GM21576 (cell line): ENCODE data around the gene PRF1.

Experiments
- ATAC-seq: cut with Tn5 transposase; IDR thresholded peaks from one replicate; pipeline ENCODE4 v1.9.1; 2021; ENCODE audit warnings: mild to moderate bottlenecking, moderate library complexity; ENCODE audit not compliant: unreplicated experiment

Gene PRF1

GRCh38 chr10:70578371-70578947 is 24.1 kb downstream of the PRF1 start:
- ATAC-seq, result peak; percentile 54

GRCh38 chr10:70576803-70577517 is 25.6 kb downstream of the PRF1 start:
- ATAC-seq, result no peak

- ATAC-seq, result peak; percentile 48
Observed at GRCh38 chr10:70575874-70576802, 26.4 kb downstream of the PRF1 start.

- no peak for ATAC-seq
Observed at GRCh38 chr10:70575486-70575873, 27.1 kb downstream of the PRF1 start.

- ATAC-seq, result no peak
Observed at GRCh38 chr10:70573599-70574506, 28.7 kb downstream of the PRF1 start.

- ATAC-seq, result no peak
Observed at GRCh38 chr10:70571636-70572439, 30.7 kb downstream of the PRF1 start.

- no peak for ATAC-seq
Observed at GRCh38 chr10:70571236-70571635, 31.3 kb downstream of the PRF1 start.

GRCh38 chr10:70568781-70569495 is 33.6 kb downstream of the PRF1 start:
- ATAC-seq, result no peak

GRCh38 chr10:70568113-70568512 is 34.4 kb downstream of the PRF1 start:
- no peak for ATAC-seq

- ATAC-seq, result no peak
Observed at GRCh38 chr10:70567603-70568002, 34.9 kb downstream of the PRF1 start.

GRCh38 chr10:70566515-70567290 is 35.8 kb downstream of the PRF1 start:
- ATAC-seq, result no peak

GRCh38 chr10:70565556-70566514 is 36.7 kb downstream of the PRF1 start:
- no peak for ATAC-seq

GRCh38 chr10:70564901-70565351 is 37.6 kb downstream of the PRF1 start:
- no peak for ATAC-seq

GRCh38 chr10:70564113-70564725 is 38.3 kb downstream of the PRF1 start:
- no peak for ATAC-seq

- ATAC-seq, result no peak
Observed at GRCh38 chr10:70563230-70563629, 39.3 kb downstream of the PRF1 start.

GRCh38 chr10:70562036-70562755 is 40.3 kb downstream of the PRF1 start:
- no peak for ATAC-seq
